Right atrium auricular region (tissue), 2 donors: ENCODE measurements around the gene ZNF473. TPM values are rescaled to one million over a fixed set of nuclear protein-coding genes. Genes with fewer than 3 reads are reported as not detected.
"Not testable (repeated sequence)": the region's sequence is repeated elsewhere in the genome, so short reads cannot be mapped to it uniquely, and the experiment has no call there.

ENCODE experiments used
- DNase-seq: peaks from one replicate; pipeline ENCODE4 v3.0.0-alpha.2; 2019; ENCODE audit warnings: low spot score
- H3K27ac ChIP-seq, 2 donors: fragments of 200-600 bp; sonication (generic); 1 replicate in 1 of 2; 2 replicates in 1 of 2; pipeline ENCODE4 v1.5.1; 2016 to 2019
- H3K27me3 ChIP-seq, 2 donors: fragments of 200-600 bp; sonication (generic); one replicate each; pipeline versions ENCODE4 v1.5.1 to v1.6.0; 2017 to 2019
- H3K36me3 ChIP-seq: fragments of 200-600 bp; sonication (generic); one replicate; pipeline ENCODE4 v1.5.1; 2016
- H3K4me1 ChIP-seq, 2 donors: fragments of 200-600 bp; sonication (generic); one replicate each; pipeline versions ENCODE4 v1.5.1 to v1.6.0; 2017 to 2019
- H3K4me3 ChIP-seq, 2 donors: fragments of 200-600 bp; sonication (generic); 1 replicate in 1 of 2; 2 replicates in 1 of 2; pipeline ENCODE4 v1.5.1; 2017 to 2019; ENCODE audit warnings: mild to moderate bottlenecking in 1 of 2, moderate library complexity in 1 of 2
- H3K9me3 ChIP-seq, 2 donors: fragments of 200-600 bp; sonication (generic); one replicate each; pipeline ENCODE4 v1.5.1; 2019
- total RNA-seq, 2 donors: library from RNA; depleted of rRNA; stranded (reverse); fragments of >200 nt; gene quantifications; one replicate each; pipeline ENCODE4 v1.1.0, GENCODE V29; 2016
- TF ChIP-seq, protein P1 (sequence below), 2 donors: fragments of 200-600 bp; sonication (generic); IDR thresholded peaks; one replicate each; pipeline ENCODE4 v1.5.1; 2019; ENCODE audit warnings: antibody characterized with exemption in 2 of 2

Gene ZNF473
- total RNA-seq, 2 donors from 2014 or later, result 2.3 to 4.2 TPM

DNA sequence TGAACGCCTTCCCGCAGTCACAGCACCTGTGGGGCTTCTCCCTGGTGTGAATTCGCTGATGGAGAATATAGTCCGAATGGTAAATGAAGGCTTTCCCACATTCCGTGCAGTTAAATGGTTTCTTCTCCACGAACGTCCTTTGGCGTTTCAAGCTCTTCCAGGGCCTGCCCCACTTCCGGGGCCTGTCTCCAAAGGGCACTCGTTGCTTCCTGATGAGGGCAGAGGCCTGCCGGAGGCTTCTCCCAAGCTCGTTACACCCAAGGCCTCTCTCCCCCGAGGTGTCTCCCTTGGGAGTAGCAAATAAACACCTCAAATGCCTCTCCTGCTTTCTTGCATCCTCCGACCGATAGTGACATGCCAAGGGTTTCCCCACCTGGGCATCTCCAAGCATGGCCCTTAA, 34.3 kb downstream of the ZNF473 start:
- no peak overlapping the region for H3K27ac ChIP-seq
- H3K9me3 ChIP-seq, result peaks cover 16 to 27% of the 10 kb centered on the region in 2 donors
- H3K27me3 ChIP-seq, result no peaks in the 10 kb centered on the region
- H3K36me3 ChIP-seq, result no peaks in the 10 kb centered on the region
- H3K4me3 ChIP-seq, result no peak overlapping the region
- H3K4me1 ChIP-seq, result no peaks in the 10 kb centered on the region
- no peak for DNase-seq
- TF ChIP-seq, protein P1, sequence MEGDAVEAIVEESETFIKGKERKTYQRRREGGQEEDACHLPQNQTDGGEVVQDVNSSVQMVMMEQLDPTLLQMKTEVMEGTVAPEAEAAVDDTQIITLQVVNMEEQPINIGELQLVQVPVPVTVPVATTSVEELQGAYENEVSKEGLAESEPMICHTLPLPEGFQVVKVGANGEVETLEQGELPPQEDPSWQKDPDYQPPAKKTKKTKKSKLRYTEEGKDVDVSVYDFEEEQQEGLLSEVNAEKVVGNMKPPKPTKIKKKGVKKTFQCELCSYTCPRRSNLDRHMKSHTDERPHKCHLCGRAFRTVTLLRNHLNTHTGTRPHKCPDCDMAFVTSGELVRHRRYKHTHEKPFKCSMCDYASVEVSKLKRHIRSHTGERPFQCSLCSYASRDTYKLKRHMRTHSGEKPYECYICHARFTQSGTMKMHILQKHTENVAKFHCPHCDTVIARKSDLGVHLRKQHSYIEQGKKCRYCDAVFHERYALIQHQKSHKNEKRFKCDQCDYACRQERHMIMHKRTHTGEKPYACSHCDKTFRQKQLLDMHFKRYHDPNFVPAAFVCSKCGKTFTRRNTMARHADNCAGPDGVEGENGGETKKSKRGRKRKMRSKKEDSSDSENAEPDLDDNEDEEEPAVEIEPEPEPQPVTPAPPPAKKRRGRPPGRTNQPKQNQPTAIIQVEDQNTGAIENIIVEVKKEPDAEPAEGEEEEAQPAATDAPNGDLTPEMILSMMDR (IDR thresholded peaks at IDR 0.05), result no peak

DNA sequence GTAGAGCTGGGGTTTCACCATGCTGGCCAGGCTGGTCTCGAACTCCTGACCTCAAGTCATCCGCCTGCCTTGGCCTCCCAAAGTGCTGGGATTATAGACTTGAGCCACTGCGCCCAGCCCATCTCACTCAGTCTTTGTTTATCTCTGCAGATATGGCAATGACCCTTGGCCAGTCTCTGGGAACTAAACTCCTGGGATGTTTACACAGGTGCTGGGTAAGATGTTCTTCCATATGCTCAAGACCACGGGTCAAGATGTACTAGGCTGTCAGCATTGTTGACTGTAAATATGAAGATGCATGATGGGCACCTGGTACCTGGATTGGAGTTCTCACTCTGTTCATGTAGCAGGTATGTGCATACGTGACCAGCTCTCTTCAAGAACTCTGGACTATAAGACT, 35.8 kb downstream of the ZNF473 start:
- TF ChIP-seq, protein P1 (IDR thresholded peaks at IDR 0.05), result no peak
- Histone ChIP-seq H3K4me1 (no peaks in the 10 kb centered on the region), H3K9me3 (peaks cover 16 to 27% of the 10 kb centered on the region in 2 donors), H3K27me3 (no peaks in the 10 kb centered on the region), H3K27ac (no peak overlapping the region), H3K4me3 (no peak overlapping the region), H3K36me3 (no peaks in the 10 kb centered on the region)
- DNase-seq, result no peak

DNA sequence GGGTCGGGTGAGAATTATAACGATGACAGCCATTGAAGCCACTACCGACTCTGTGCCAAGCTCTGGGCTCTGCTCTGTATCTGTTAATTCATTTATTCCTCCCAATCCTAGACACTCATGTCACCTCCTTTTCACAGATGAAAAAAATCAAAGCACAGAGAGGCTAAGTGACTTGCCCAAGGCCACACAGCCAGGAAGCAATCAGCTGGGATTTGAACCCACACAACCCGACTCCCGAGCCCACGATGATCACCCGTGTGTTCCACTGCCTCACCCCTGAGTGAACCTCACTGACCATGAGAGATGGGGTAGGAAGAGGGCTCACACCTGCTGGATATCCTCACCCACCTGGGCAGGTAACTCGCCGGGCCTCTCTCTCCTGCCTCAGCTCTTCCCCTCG, 40.1 kb downstream of the ZNF473 start:
- H3K27me3 ChIP-seq, result no peaks in the 10 kb centered on the region
- H3K4me3 ChIP-seq, result no peak overlapping the region
- no peaks in the 10 kb centered on the region for H3K9me3 ChIP-seq
- DNase-seq, result no peak
- no peak overlapping the region for H3K27ac ChIP-seq
- H3K36me3 ChIP-seq, result no peaks in the 10 kb centered on the region
- TF ChIP-seq, protein P1 (IDR thresholded peaks at IDR 0.05), result no peak
- H3K4me1 ChIP-seq, result no peaks in the 10 kb centered on the region

DNA sequence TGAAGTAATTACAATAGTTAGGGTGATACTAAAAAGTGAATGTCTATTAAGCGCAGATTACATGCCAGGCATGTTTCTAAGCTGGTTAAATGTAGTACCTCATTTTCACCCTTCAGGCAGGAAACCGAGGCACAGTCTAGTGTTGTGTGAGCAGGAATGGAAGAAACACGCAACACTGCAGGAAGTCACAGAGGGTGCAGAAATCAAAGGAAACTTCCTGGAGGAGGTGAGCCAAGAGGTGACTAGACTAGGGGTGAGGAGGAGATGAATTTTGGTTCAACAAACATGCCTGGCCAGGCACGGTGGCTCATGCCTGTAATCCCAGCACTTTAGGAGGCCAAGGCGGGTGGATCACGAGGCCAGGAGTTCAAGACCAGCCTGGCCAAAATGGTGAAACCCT, 41.8 kb downstream of the ZNF473 start:
- H3K27ac ChIP-seq, result no peak overlapping the region
- no peaks in the 10 kb centered on the region for H3K36me3 ChIP-seq
- H3K4me3 ChIP-seq, result no peak overlapping the region
- no peaks in the 10 kb centered on the region for H3K9me3 ChIP-seq
- no peaks in the 10 kb centered on the region for H3K4me1 ChIP-seq
- TF ChIP-seq, protein P1 (IDR thresholded peaks at IDR 0.05), result no peak
- no peaks in the 10 kb centered on the region for H3K27me3 ChIP-seq
- no peak for DNase-seq

DNA sequence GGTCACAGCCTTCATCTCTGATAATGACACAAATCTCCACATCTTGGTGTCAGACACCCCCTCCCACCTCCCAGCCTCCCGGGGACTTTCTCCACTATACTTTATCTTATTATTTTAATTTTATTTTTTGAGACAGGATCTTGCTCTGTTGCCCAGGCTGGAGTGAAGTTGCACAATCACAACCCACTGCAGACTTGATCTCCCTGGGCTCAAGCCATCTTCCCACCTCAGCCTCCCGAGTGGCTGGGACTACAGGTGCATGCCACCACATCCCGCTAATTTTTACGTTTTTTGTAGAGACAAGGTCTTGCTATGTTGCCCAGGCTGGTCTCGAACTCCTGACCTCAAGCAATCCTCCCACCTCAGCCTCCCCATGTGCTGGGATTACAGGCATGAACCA, 42.6 kb downstream of the ZNF473 start:
- not testable (repeated sequence) for DNase-seq, H3K9me3 ChIP-seq, H3K27ac ChIP-seq, H3K4me1 ChIP-seq, H3K27me3 ChIP-seq, H3K4me3 ChIP-seq, H3K36me3 ChIP-seq

DNA sequence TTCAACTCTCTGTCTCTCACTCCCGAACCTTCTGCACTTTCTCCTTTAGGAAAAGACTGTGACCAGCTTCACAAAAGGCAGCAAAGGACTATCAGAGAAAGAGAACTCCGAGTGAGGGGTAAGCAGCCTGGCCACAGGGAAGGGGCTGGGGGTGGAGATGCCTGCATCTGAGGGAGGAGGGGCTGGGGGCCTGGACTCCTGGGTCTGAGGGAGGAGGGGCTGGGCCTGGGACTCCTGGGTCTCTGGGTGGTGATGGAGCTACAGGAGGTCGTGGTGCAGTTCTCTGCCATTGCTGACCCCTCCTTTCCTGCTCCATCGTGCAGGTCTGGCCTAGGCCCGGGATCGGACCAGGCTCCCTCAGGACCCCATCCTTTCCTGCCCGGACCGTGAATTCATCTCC, 49.3 kb downstream of the ZNF473 start:
- DNase-seq, H3K4me3 ChIP-seq, H3K27ac ChIP-seq, H3K36me3 ChIP-seq, H3K27me3 ChIP-seq, H3K4me1 ChIP-seq, H3K9me3 ChIP-seq: not testable (repeated sequence)

DNA sequence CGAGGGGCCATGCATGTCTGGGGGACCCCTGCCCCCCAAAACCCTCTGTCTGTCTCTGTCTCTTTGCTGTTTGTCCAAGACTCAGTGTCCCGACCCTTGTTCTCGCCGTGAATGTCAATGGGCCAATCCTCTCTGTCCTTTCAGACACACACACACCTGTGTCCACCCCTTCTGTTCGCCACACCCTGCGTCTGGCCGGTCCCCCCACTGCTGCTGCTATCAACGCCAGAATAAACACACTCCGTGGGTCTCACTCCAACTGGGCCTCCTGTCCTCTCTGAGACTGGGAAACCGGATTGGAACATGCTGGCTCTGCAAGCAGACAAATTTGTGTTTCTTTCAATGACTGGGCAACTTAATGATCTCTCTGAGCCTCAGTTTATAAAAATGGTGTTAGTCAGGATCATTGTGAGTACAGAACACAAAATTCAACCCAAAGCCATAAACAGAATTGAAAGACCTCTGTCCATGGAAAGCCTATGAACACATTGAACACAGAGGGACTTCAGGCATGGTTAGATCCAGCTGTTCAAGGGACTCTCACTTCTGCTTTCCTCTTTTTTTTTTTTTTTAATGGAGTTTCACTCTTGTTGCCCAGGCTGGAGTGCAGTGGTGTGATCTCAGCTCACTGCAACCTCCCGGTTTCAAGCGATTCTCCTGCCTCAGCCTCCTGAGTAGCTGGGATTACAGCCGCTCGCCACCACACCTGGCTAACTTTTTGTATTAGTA, 50.0 kb downstream of the ZNF473 start:
- H3K27me3 ChIP-seq, H3K27ac ChIP-seq, H3K4me3 ChIP-seq, H3K36me3 ChIP-seq, H3K9me3 ChIP-seq, H3K4me1 ChIP-seq, DNase-seq: not testable (repeated sequence)

DNA sequence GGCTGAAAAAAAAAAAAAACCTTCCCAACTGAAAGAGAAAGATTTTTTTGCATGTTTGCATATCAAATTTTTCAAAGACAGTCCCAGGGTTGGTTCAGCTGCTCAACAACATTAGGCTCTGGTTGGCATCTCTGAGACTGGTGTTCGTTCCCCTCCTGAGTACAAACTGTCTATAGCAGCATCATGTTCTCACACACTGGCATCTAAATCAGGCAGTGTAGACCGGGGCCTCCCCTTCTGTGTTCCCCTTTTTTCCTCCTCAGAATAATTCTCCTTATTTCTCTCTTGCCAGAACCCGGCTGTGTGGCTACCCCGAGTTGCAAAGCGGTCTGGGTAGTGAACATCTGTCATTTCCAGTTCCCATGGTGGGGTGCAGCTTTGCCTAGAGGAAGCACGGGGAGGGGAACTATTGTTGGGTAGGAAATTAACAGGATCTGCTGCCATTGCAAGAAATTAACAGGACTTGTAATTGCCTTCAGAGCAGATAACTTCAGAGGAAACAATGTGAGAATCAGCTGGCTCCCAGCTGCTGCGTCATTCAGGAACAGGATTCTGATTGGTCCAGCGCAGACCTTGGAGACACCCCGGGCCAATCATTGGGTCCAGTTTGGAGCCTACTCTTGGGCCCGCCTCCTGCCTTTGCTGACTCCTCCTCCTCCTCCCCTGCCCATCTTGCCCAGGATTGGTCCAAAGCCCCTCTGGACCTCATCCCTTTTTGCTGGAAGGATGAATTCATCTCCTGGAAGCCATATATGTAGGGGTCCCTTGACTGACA, 51.0 kb downstream of the ZNF473 start:
- H3K27me3 ChIP-seq, H3K36me3 ChIP-seq, H3K9me3 ChIP-seq, H3K27ac ChIP-seq, H3K4me1 ChIP-seq, DNase-seq, H3K4me3 ChIP-seq: not testable (repeated sequence)

DNA sequence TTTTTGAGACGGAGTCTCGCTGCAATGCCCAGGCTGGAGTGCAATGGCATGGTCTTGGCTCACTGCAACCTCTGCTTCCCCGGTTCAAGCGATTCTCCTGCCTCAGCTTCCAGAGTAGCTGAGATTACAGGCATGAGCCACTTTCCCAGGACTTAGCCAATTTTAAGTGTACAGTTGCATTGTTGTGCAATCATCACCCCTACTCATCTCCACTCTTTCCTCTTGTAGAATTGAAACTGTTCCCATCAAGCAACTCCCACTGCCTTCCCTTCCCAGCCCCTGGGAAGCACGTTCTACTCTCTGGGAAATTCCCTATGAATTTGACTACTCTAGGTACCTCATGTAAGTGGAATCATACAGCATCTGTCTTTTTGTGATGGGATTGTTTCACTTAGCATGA, 53.2 kb downstream of the ZNF473 start:
- not testable (repeated sequence) for H3K4me1 ChIP-seq, H3K9me3 ChIP-seq, H3K4me3 ChIP-seq, H3K36me3 ChIP-seq, DNase-seq, H3K27me3 ChIP-seq, H3K27ac ChIP-seq

DNA sequence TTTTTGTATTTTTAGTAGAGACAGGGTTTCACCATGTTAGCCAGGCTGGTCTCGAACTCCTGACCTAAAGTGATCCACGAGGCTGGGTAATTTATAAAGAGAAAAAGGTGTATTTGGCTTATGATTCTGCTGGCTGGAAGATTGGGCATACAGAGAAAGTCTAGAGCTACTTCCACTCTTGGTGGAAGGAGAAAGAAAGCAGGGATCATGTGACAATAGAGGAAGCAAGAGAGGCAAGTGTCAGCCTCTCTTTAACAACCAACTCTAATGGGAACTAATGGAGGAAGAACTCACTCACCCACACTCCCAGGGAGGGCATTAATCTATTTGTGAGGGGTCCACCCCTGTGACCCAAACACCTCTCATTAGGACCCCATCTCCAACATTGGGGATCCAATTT, 58.6 kb downstream of the ZNF473 start:
- DNase-seq, H3K27ac ChIP-seq, H3K36me3 ChIP-seq, H3K4me3 ChIP-seq, H3K4me1 ChIP-seq, H3K9me3 ChIP-seq, H3K27me3 ChIP-seq: not testable (repeated sequence)

DNA sequence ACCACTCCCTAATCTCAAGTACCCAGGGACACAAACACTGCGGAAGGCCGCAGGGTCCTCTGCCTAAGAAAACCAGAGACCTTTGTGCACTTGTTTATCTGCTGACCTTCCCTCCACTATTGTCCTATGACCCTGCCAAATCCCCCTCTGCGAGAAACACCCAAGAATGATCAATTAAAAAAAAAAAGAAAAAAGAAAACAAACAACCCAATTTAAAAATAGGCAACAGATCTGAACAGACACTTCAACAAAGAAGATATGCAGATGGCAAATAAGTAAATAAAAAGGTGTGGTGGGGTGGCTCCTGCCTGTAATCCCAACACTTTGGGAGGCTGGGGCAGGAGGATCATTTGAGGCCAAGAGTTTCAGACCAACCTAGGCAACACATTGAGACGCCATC, 61.3 kb downstream of the ZNF473 start:
- not testable (repeated sequence) for H3K9me3 ChIP-seq, H3K36me3 ChIP-seq, H3K4me1 ChIP-seq, H3K27me3 ChIP-seq, DNase-seq, H3K4me3 ChIP-seq, H3K27ac ChIP-seq
